ENCODE results near the gene ELAC2.
"Not testable (repeated sequence)": the region's sequence is repeated elsewhere in the genome, so short reads cannot be mapped to it uniquely, and the experiment has no call there.

ELAC2 gene

DNA sequence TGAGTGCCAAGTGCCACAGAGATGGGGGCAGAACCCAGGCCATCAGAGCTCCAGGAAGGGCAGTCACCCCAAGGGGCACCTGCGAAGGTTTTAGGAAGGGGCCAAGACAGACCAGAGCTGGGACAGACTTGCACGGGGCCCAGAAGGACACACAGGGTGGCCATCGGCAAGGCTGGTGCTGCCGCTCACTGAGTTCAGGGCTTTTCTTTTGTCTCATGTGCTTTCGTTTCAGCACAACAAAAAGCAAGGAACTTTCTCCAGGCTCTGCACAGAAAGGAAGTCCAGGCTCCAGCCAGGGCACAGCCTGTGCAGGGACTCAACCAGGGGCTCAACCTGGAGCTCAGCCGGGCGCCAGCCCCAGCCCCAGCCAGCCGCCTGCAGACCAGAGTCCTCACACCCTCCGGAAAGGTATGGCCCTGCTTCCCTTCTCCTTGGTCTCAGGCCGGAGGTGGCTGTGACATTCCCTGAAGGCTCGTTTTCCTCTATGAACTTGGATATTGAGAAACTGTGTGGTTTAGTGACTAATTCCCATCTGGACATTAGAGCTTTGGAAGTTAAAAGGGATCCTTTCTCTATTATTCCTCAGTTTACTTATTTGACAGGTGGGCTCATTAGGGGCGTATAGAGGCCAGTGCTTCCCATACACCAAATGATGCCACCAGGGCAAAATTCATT, 37.9 kb downstream of the ELAC2 start:
- DNase-seq (ENCODE audit: low spot score) = no peak
- TF ChIP-seq CTCF (IDR thresholded peaks at IDR 0.05; ENCODE audit: extremely low read depth, insufficient read depth, missing control alignments) = no peak
- in situ Hi-C loops (cut with MboI; ENCODE audit: low pct_unique_long_range_greater_than_20kb, low sequenced_read_pairs, unreplicated experiment) = no loop called here

DNA sequence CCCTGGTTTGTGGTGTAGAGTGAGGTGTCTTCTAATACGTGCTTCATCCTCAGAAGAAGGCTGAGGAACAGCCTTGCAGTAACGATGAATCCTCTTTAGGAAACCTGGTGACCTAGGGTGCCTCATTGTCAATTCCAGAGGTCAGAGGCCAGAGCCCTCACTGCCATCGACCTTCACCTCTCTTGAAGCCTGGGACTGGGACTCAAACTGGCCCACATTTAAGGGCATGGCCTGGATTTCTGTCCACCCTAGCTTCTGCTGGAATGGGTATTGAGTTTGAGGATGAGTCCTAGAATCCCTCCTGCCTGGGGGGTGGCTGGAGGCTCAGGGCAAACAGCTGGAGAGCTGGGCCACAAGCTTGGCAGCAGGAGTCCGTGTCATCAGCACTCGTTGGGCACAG, 38.6 kb downstream of the ELAC2 start:
- in situ Hi-C loops (cut with MboI; ENCODE audit: low pct_unique_long_range_greater_than_20kb, low sequenced_read_pairs, unreplicated experiment) = no loop called here
- TF ChIP-seq CTCF (IDR thresholded peaks at IDR 0.05; ENCODE audit: extremely low read depth, insufficient read depth, missing control alignments) = no peak
- no peak for DNase-seq (ENCODE audit: low spot score)

DNA sequence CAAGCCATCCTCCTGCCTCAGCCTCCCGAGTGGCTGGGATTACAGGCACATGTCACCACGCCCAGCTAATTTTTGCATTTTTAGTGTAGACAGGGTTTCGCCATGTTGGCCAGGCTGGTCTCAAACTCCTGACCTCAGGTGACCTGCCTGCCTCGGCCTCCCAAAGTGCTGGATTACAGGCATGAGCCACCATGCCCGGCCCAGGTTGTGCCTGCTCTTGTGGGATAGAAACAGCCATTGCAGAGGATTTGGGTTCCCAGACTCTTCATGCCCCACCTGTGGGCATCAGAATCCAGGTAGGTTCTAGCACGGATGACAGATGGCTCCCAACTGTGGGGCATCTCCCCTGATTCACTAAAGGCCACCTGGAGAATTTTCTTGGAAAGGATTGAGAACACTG, 39.0 kb downstream of the ELAC2 start:
- DNase-seq (ENCODE audit: low spot score); in situ Hi-C loops (cut with MboI; ENCODE audit: low pct_unique_long_range_greater_than_20kb, low sequenced_read_pairs, unreplicated experiment): not testable (repeated sequence)

DNA sequence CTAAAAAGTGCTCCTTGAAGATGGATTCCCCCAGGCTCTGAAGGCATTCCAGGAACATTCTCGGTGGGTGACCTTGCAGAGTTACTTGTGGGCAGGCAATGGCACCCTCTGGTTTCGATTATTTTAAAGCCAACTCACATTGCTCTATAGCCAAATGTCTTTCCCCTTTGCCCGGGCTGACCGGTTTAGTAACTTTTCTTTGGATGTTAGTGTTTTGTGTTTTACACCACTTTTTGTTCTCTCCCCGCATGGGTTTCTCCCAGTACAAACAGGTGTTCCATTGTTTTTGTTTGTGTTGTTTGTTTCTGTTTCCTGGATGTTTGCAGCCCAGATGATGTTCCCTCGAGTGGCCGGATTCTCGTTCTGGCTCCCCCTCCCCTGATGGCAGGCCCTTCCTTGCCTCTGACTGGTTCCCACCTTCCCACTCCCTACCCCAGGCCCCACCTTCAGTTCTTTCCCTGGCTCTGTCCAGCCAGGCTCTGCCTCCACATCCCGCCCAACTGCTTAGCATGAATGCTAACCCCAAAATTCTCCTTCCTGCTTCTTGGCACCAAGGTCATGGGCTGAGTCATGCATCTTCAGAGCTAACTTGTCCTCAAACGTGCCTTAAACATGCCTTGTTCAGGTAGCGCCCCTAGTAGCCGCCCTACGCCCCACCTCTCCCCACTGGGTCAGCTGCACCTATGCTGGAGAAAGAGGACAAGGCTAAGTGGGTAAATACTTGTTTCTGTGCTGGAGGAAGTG, 40.6 kb downstream of the ELAC2 start:
- in situ Hi-C loops (cut with MboI; ENCODE audit: low pct_unique_long_range_greater_than_20kb, low sequenced_read_pairs, unreplicated experiment) = no loop called here
- no peak for TF ChIP-seq CTCF (IDR thresholded peaks at IDR 0.05; ENCODE audit: extremely low read depth, insufficient read depth, missing control alignments)
- DNase-seq (ENCODE audit: low spot score) = no peak

- TF ChIP-seq CTCF (IDR thresholded peaks at IDR 0.05; ENCODE audit: extremely low read depth, insufficient read depth, missing control alignments) = no peak
- in situ Hi-C loops (cut with MboI; ENCODE audit: low pct_unique_long_range_greater_than_20kb, low sequenced_read_pairs, unreplicated experiment) = no loop called here
- DNase-seq (ENCODE audit: low spot score) = no peak
These were observed 43.8 kb downstream of the ELAC2 start for GRCh38 chr17:12974005-12974531.

DNA sequence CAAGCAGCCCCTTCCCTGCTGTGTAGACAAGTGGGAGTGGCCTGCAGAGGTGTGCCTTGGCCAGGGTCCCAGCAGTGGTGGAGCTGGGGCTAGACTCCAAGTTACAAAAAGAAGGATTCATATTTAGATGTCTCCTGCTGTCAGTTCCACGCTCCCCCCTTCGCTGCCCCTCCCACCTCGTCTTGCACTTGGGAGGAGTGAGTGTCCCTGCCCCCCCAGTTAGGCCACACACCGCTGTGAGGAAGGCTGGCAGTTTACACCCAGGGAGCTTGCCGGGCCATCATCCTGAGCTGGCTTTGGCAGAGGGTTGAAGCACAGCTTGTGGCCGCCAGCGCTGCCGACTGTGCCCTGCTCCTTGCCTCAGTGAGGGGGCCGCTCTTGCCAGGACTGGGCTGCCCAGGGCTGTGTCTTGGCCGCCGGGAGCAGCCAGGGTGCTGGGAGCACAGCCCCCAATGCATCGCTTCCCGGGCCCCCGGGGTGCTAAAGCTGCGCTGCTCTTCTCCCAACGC, 44.3 kb downstream of the ELAC2 start:
- no peak for DNase-seq (ENCODE audit: low spot score)
- in situ Hi-C loops (cut with MboI; ENCODE audit: low pct_unique_long_range_greater_than_20kb, low sequenced_read_pairs, unreplicated experiment) = no loop called here

More for the DNA sequence above, 44.3 kb downstream of the ELAC2 start:
- TF ChIP-seq CTCF (IDR thresholded peaks at IDR 0.05; ENCODE audit: extremely low read depth, insufficient read depth, missing control alignments) = no peak

All from GM13977 (cell line).